Endothelial cell of umbilical vein (primary cell): ENCODE measurements around the gene EEIG1.

Source experiments
- EZH2 ChIP-seq: IDR thresholded peaks from 2 replicates; pipeline ENCODE4 v1.6.1; 2012; ENCODE audit warnings: borderline replicate concordance, low read depth, mild to moderate bottlenecking, moderate library complexity, low read length, inconsistent platforms; ENCODE audit not compliant: severe bottlenecking
- POLR2A ChIP-seq: IDR thresholded peaks from 2 replicates; pipeline ENCODE4 v1.6.1; 2012; ENCODE audit warnings: low read depth, mild to moderate bottlenecking, control low read depth, low read length
- TF ChIP-seq, protein P1 (sequence below), 2 donors: IDR thresholded peaks; 1 replicate in 1 of 2; 2 replicates in 1 of 2; pipeline ENCODE4 v1.5.1; 2011; ENCODE audit warnings: low read length in 2 of 2, mild to moderate bottlenecking in 2 of 2, moderate library complexity in 2 of 2, control low read depth in 1 of 2, inconsistent platforms in 1 of 2, low read depth in 1 of 2; ENCODE audit not compliant: insufficient read depth in 1 of 2; ENCODE audit errors: extremely low read depth in 1 of 2
- TF ChIP-seq, protein P2 (sequence below): IDR thresholded peaks from 2 replicates; pipeline ENCODE4 v1.6.1; 2011; ENCODE audit not compliant: insufficient read depth, insufficient read length

DNA sequence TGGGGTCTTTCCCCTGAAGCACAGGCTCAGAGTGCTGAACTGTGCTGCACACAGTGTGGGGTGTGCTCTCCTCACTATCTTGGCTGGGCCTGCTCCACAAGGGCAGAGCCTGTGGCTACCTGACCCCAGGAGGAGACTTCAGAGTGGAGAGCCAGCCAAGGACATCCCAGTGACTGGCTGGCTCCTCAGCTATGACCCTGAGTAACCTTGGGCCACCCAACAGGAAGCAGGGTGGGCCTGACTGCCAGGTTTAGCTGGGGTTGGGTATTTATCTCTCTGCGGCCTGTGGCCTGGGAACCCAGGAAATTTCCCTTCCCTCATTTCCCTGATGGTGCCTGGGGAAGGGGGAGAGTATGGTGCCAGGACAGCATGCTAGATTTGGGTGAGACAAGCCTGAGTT, 2.1 kb upstream of the EEIG1 start:
- TF ChIP-seq, protein P1, sequence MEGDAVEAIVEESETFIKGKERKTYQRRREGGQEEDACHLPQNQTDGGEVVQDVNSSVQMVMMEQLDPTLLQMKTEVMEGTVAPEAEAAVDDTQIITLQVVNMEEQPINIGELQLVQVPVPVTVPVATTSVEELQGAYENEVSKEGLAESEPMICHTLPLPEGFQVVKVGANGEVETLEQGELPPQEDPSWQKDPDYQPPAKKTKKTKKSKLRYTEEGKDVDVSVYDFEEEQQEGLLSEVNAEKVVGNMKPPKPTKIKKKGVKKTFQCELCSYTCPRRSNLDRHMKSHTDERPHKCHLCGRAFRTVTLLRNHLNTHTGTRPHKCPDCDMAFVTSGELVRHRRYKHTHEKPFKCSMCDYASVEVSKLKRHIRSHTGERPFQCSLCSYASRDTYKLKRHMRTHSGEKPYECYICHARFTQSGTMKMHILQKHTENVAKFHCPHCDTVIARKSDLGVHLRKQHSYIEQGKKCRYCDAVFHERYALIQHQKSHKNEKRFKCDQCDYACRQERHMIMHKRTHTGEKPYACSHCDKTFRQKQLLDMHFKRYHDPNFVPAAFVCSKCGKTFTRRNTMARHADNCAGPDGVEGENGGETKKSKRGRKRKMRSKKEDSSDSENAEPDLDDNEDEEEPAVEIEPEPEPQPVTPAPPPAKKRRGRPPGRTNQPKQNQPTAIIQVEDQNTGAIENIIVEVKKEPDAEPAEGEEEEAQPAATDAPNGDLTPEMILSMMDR (IDR thresholded peaks at IDR 0.05; ENCODE audit: extremely low read depth in 1 of 2, insufficient read depth in 1 of 2, low read depth in 1 of 2, low read length in 2 of 2): no peak
- no peak for TF ChIP-seq POLR2A
- TF ChIP-seq EZH2: no peak
- TF ChIP-seq, protein P2, sequence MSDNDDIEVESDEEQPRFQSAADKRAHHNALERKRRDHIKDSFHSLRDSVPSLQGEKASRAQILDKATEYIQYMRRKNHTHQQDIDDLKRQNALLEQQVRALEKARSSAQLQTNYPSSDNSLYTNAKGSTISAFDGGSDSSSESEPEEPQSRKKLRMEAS: no peak
